Heart right ventricle (tissue), 16 donors: ENCODE measurements around the gene COMMD1. TPM values are rescaled to one million over a fixed set of nuclear protein-coding genes. Genes with fewer than 3 reads are reported as not detected.

ENCODE experiments used
- ATAC-seq, 8 donors: fragments of 200-7000 bp; cut with Tn5 transposase; one replicate each; pipeline ENCODE4 v1.9.1; 2020; ENCODE audit warnings: mild to moderate bottlenecking in 8 of 8, moderate library complexity in 8 of 8, moderate number of reproducible peaks in 1 of 8
- DNase-seq, 2 donors: peaks; one replicate each; pipeline ENCODE4 v3.0.0-alpha.2; 2020
- H3K27ac ChIP-seq, 10 donors: fragments of 200-600 bp; sonication (generic) in 2 of 10; one replicate each; pipeline versions ENCODE4 v1.5.0 to v1.8.0; 2020 to 2022; ENCODE audit warnings: mild to moderate bottlenecking in 3 of 10
- H3K27me3 ChIP-seq, 7 donors: fragments of 200-600 bp; one replicate each; pipeline ENCODE4 v1.8.0; 2021 to 2022; ENCODE audit warnings: mild to moderate bottlenecking in 2 of 7
- H3K36me3 ChIP-seq, 9 donors: fragments of 200-600 bp; sonication (generic) in 1 of 9; one replicate each; pipeline versions ENCODE4 v1.5.0 to v1.8.0; 2020 to 2022; ENCODE audit warnings: mild to moderate bottlenecking in 2 of 9
- H3K4me1 ChIP-seq, 9 donors: fragments of 200-600 bp; sonication (generic) in 1 of 9; one replicate each; pipeline versions ENCODE4 v1.5.0 to v1.8.0; 2020 to 2022; ENCODE audit warnings: mild to moderate bottlenecking in 4 of 9
- H3K4me3 ChIP-seq, 10 donors: fragments of 200-600 bp; sonication (generic) in 2 of 10; one replicate each; pipeline versions ENCODE4 v1.5.0 to v1.8.0; 2020 to 2022; ENCODE audit warnings: mild to moderate bottlenecking in 7 of 10, moderate library complexity in 2 of 10
- H3K9me3 ChIP-seq, 11 donors: fragments of 200-600 bp in 10 of 11; sonication (generic) in 2 of 11; one replicate each; pipeline versions ENCODE4 v1.5.0 to v1.8.0; 2013 to 2022; ENCODE audit warnings: mild to moderate bottlenecking in 2 of 11, control low read depth in 1 of 11, moderate library complexity in 1 of 11
- CTCF ChIP-seq, 9 donors: fragments of 200-600 bp; sonication (generic) in 2 of 9; IDR thresholded peaks; one replicate each; pipeline versions ENCODE4 v1.5.0 to v1.8.0; 2021 to 2022; ENCODE audit warnings: antibody characterized with exemption in 9 of 9, mild to moderate bottlenecking in 5 of 9, moderate library complexity in 1 of 9
- WGBS, 2 donors: extraction: QIAGEN DNeasy Blood & Tissue Kit; methylation state at CpG; one replicate each; pipeline ENCODE4 v1.1.7; 2013; ENCODE audit warnings: inconsistent platforms in 1 of 2; 5-methylcytosine and 5-hydroxymethylcytosine counted together
- intact Hi-C, 10 donors: fragments of 100-400 bp; cut with DNase I; formaldehyde crosslinking; loops; one replicate each; pipeline versions ENCODE4 v1.11.1 to v1.14.2; 2022
- polyA plus RNA-seq, 2 donors: library from polyadenylated mRNA; stranded (reverse); fragments of 200-250 nt; gene quantifications; one replicate each; pipeline ENCODE4 v1.2.3, GENCODE V29; 2013
- total RNA-seq, 10 donors: library from RNA; stranded (reverse); fragmentation: NEBNext Ultra II Directional in 3 of 10; extraction: Animal tissue kit (Norgen Biotek cat#: 25700) in 3 of 10; gene quantifications; one replicate each; pipeline versions ENCODE4 v1.2.1 to v1.2.4, GENCODE V29; 2021 to 2023
- donor health status: Arrhythmogenic right ventricular cardiomyopathy.
- donor health status: ischemic (EF 13 %, LVEDD 7.1; RV severe dilation, severe dysfunction).
- donor health status: healthy with polysubstance abuse.
- donor health status: DM: no; HTN: yes; CAD: no.
- donor health status: DM: no; HTN: no; CAD: no.
- donor health status: ischemic (EF 25% LVEDD 6.9; RV normal size, moderate dysfunction).
- donor health status: ischemic (EF 25% LVEDD 5.7; RV mildly dilated, moderate dysfunction).
- donor health status: healthy.
- donor health status: DM: yes; HTN: yes; CAD: no.
- donor health status: Ischemic cardiomyopathy.
- donor health status: ischemic (EF 35%, LVEDD 5.7; RV mildly dilated, moderate dysfunction).
- donor health status: nonischemic (EF 11% LVEDD 7.7; RV severe dilation, severe dysfunction).
- donor health status: DM: yes; HTN: yes; CAD: no.
- donor health status: PGD.
- donor health status: ischemic (EF 29% LVEDD 5.4; RV normal size, mild dysfunction).
- donor health status: nonischemic (EF 23%, LVEDD 6.1; RV moderate dilation, normal function).

The COMMD1 gene
- total and polyA plus RNA-seq, 12 donors = 51.1 to 90.2 (median 64.4) TPM

GRCh38 chr2:61885896-61886603 lies 19.4 kb upstream of the COMMD1 start:
- Histone ChIP-seq H3K27me3 (no peaks in the 10 kb centered on the region), H3K36me3 (peaks cover 0 to 51% (median 29%) of the 10 kb centered on the region in 9 donors), H3K4me3 (no peak overlapping the region), H3K4me1 (peaks cover 3 to 31% (median 19%) of the 10 kb centered on the region in 9 donors), H3K9me3 (no peaks in the 10 kb centered on the region), H3K27ac (no peak overlapping the region)
- no peak for TF ChIP-seq CTCF (IDR thresholded peaks at IDR 0.05)
- ATAC-seq (no peak), DNase-seq (no peak)
- intact Hi-C loops = no loop called here
- 90% methylated on average over 18 of the region's 18 CpGs for WGBS, 2 donors

- DNase-seq (no peak), ATAC-seq (peak in 4 of 8 donors; percentile 0 to 23 (median 6))
- peak overlapping the region; percentile 89 to 99 (median 96) for H3K27ac ChIP-seq
- H3K4me1 ChIP-seq = peaks cover 3 to 31% (median 19%) of the 10 kb centered on the region in 9 donors
- intact Hi-C loops = loop anchor here in 1 of 10 donors (1.0 kb wide), 1 partner anchor 351 kb away; no protein-coding TSS in a partner anchor
- no peaks in the 10 kb centered on the region for H3K27me3 ChIP-seq
- no peaks in the 10 kb centered on the region for H3K9me3 ChIP-seq
- TF ChIP-seq CTCF (IDR thresholded peaks at IDR 0.05) = no peak
- H3K36me3 ChIP-seq = peaks cover 0 to 34% (median 12%) of the 10 kb centered on the region in 9 donors
- peak overlapping the region; percentile 63 to 90 (median 78) for H3K4me3 ChIP-seq
- 0% methylated on average over 18 of the region's 18 CpGs for WGBS, 2 donors
Observed at GRCh38 chr2:61887717-61888266, 17.7 kb upstream of the COMMD1 start.

DNA sequence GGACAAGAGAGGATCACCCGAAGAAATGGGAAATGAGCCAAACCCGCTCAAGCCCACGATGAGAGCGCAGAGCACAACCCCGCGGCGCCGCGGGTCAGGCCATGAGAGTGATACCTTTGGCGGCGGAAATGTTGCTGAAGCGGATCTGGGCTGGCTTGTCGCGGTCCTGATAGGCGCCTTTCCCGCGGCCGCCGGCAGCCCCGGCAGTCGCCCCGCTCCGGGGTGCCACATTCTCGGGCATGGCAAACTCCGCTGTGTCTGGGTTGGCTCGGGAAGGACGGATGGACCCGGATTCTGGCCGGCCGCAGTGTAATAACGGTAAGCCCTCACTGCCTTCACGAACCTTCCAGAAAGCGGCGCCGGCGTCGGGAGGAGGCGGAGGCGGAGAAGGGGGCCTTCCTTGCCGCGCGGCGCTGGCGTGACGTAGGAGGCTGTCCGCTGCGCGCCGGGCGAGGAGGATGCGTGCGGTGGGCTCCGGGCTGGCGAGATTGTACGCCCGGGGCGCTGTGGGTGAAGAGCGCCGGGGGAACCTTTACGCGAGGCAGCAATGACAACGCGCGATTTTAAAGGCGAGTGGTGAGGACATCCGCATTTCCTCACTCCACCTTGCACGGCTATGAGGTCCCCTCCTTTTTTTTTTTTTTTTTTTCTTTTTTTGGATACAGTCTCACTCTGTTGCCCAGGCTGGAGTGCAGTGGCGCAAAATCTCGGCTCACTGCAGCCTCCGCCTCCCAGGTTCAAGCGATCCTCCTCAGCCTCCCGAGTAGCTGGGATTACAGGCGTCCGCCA lies 17.0 kb upstream of the COMMD1 start, which contains the start of gene CCT4:
CCT4 (minus strand) TSS at position 390 of the 789 bp plus-strand sequence; CDS start at position 241, 149 bp downstream.
- peaks cover 3 to 31% (median 19%) of the 10 kb centered on the region in 9 donors for H3K4me1 ChIP-seq
- TF ChIP-seq CTCF (IDR thresholded peaks at IDR 0.05) = no peak
- H3K27ac ChIP-seq = peak within 1 kb of the TSS; percentile 89 to 99 (median 96)
- no peaks in the 10 kb centered on the region for H3K9me3 ChIP-seq
- DNase-seq (peak; percentile 89 to 91), ATAC-seq (peak; percentile 90 to 93 (median 91))
- intact Hi-C loops = loop anchor here in 1 of 10 donors (1.0 kb wide), 1 partner anchor 352 kb away; no protein-coding TSS in a partner anchor
- no peaks in the 10 kb centered on the region for H3K27me3 ChIP-seq
- peaks cover 0 to 27% (median 6%) of the 10 kb centered on the region in 9 donors for H3K36me3 ChIP-seq
- WGBS, 2 donors = 1% methylated on average over 74 of the region's 74 CpGs
- H3K4me3 ChIP-seq = peak within 1 kb of the TSS; percentile 63 to 90 (median 78)

GRCh38 chr2:61898810-61899209 lies 6.7 kb upstream of the COMMD1 start:
- intact Hi-C loops = no loop called here
- no peaks in the 10 kb centered on the region for H3K36me3 ChIP-seq
- H3K27ac ChIP-seq = no peak overlapping the region
- peak in 6 of 9 donors; percentile 7 to 34 (median 28) for TF ChIP-seq CTCF (IDR thresholded peaks at IDR 0.05)
- H3K4me1 ChIP-seq = no peaks in the 10 kb centered on the region
- WGBS, 2 donors = 42 to 48% methylated on average over 2 of the region's 2 CpGs
- DNase-seq = no peak
- no peaks in the 10 kb centered on the region for H3K27me3 ChIP-seq
- no peak overlapping the region for H3K4me3 ChIP-seq
- no peak for ATAC-seq
- no peaks in the 10 kb centered on the region for H3K9me3 ChIP-seq
